GM10266 (cell line): Measurements from ENCODE around the gene PLPPR1.

Experiments used
- DNase-seq: peaks from one replicate; pipeline ENCODE4 v3.0.0; 2012; ENCODE audit errors: extremely low spot score
- TF ChIP-seq, protein P1 (sequence below): IDR thresholded peaks from 2 replicates; pipeline ENCODE4 v1.5.1; 2012; ENCODE audit warnings: mild to moderate bottlenecking, low read depth; ENCODE audit not compliant: control insufficient read depth, insufficient read depth; ENCODE audit errors: missing control alignments

Gene PLPPR1

GRCh38 chr9:101307051-101307450, 278.5 kb downstream of the PLPPR1 start:
- no peak for DNase-seq
- TF ChIP-seq, protein P1, sequence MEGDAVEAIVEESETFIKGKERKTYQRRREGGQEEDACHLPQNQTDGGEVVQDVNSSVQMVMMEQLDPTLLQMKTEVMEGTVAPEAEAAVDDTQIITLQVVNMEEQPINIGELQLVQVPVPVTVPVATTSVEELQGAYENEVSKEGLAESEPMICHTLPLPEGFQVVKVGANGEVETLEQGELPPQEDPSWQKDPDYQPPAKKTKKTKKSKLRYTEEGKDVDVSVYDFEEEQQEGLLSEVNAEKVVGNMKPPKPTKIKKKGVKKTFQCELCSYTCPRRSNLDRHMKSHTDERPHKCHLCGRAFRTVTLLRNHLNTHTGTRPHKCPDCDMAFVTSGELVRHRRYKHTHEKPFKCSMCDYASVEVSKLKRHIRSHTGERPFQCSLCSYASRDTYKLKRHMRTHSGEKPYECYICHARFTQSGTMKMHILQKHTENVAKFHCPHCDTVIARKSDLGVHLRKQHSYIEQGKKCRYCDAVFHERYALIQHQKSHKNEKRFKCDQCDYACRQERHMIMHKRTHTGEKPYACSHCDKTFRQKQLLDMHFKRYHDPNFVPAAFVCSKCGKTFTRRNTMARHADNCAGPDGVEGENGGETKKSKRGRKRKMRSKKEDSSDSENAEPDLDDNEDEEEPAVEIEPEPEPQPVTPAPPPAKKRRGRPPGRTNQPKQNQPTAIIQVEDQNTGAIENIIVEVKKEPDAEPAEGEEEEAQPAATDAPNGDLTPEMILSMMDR, result no peak

DNA sequence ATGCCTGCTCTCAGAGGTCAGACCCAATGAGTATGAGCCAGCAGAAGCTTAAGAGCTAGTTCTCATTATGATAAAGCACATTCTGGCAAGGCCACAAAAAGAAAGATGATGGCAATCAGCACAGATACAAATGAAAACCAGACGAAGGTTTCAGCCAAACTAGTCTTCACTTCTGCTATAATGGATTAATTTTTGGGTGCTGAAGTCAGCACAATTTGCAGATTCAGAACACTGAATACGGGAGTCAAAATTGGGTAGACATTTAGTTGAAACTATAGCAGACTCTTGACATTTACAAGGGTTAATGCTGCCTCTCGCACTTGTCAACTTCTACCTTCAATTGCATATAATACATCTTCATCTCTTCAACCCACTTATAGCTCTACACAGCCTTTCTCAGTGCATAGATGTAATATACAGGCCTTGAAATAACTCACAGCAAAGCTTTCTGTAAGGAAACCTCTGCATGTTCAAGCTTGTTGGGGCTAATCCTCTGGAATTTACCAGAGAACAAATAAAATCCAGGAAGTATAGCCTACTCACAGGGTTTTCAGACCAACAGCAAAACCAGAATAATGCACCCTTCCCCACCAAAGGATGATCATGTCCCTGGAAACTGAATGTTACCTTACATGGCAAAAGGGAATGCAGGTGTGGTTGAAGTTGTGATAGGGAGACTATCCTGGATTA, 279.1 kb downstream of the PLPPR1 start:
- DNase-seq, result no peak
- TF ChIP-seq, protein P1, result no peak

- TF ChIP-seq, protein P1, result no peak
- no peak for DNase-seq
These were observed 280.6 kb downstream of the PLPPR1 start for GRCh38 chr9:101309139-101309538.

GRCh38 chr9:101311191-101311590, 282.7 kb downstream of the PLPPR1 start:
- DNase-seq, result no peak
- TF ChIP-seq, protein P1, result no peak

- peak; percentile 51 for DNase-seq
- TF ChIP-seq, protein P1, result peak; percentile 54
These were observed 283.4 kb downstream of the PLPPR1 start for GRCh38 chr9:101311758-101312420.

DNA sequence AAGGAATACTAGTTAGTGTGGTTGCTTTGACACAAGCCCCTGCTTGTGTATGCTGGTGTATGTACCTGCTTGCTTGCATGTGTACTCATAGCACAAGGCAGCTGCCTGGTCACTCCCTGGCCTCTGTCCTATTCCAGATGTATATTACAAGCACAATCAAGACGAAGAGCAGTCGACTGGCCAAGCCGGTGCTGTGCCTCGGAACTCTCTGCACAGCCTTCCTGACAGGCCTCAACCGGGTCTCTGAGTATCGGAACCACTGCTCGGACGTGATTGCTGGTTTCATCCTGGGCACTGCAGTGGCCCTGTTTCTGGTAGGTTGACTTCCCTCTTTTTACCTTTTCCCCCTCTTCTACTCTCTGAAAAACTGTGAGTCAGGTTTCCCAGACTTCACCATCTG, 284.1 kb downstream of the PLPPR1 start:
- DNase-seq, result no peak
- TF ChIP-seq, protein P1, result no peak

- TF ChIP-seq, protein P1, result no peak
- no peak for DNase-seq
These were observed 286.6 kb downstream of the PLPPR1 start for GRCh38 chr9:101315112-101315450.
